B cell (primary cell): ENCODE data around the gene DPM2. TPM values are rescaled to one million over a fixed set of nuclear protein-coding genes. Genes with fewer than 3 reads are reported as not detected.

Experiments used
- ATAC-seq: fragments of 200-7000 bp; cut with Tn5 transposase; one replicate; pipeline ENCODE4 v1.10.0; 2021; ENCODE audit warnings: low read depth, mild to moderate bottlenecking, moderate number of reproducible peaks, moderate library complexity
- CTCF ChIA-PET: fragments of 350-600 bp; sonication (Branson Sonifier 250); formaldehyde crosslinking; loops from one replicate; lab custom pipeline; 2021; ENCODE audit warnings: antibody characterized with exemption, inconsistent platforms; lab: Charles Lee
- POLR2A ChIA-PET: fragments of 350-600 bp; sonication (Branson Sonifier 250); formaldehyde crosslinking; loops from one replicate; lab custom pipeline; 2021; ENCODE audit warnings: antibody characterized with exemption; lab: Charles Lee
- DNase-seq: peaks from one replicate; pipeline ENCODE4 v3.0.0; 2013
- H2AFZ ChIP-seq: 2 replicates; pipeline ENCODE4 v1.6.1; 2012; ENCODE audit warnings: mild to moderate bottlenecking, low read depth, low read length; ENCODE audit not compliant: insufficient read depth, poor library complexity, severe bottlenecking
- H3K27ac ChIP-seq, 2 donors: 1 replicate in 1 of 2; 2 replicates in 1 of 2; pipeline ENCODE4 v1.5.1; 2012 to 2013; ENCODE audit warnings: low read length in 2 of 2, mild to moderate bottlenecking in 2 of 2, moderate library complexity in 1 of 2
- H3K27me3 ChIP-seq, 4 experiments: fragments of 200-600 bp in 1 of 4; sonication (generic) in 1 of 4; replicated peaks in 1 of 4; 1 replicate in 2 of 4; 2 replicates in 2 of 4; pipeline versions ENCODE4 v1.6.1 to v1.7.0; 2013 to 2016; ENCODE audit warnings: low read length in 3 of 4, mild to moderate bottlenecking in 2 of 4, mixed read lengths in 1 of 4, moderate library complexity in 1 of 4; ENCODE audit not compliant: insufficient read depth in 4 of 4, control insufficient read depth in 3 of 4; ENCODE audit errors: control extremely low read depth in 1 of 4
- H3K36me3 ChIP-seq, 2 experiments: replicated peaks in 1 of 2; 1 replicate in 1 of 2; 2 replicates in 1 of 2; pipeline versions ENCODE4 v1.6.1 to v1.7.1; 2013; ENCODE audit warnings: low read length in 1 of 2; ENCODE audit not compliant: insufficient read depth in 2 of 2, control insufficient read depth in 1 of 2; ENCODE audit errors: control extremely low read depth in 1 of 2, extremely low read depth in 1 of 2
- H3K4me1 ChIP-seq, 2 donors: fragments of 200-600 bp in 1 of 2; sonication (generic) in 1 of 2; 1 replicate in 1 of 2; 2 replicates in 1 of 2; pipeline versions ENCODE4 v1.5.1 to v1.6.1; 2013 to 2017; ENCODE audit warnings: low read length in 2 of 2; ENCODE audit not compliant: control insufficient read depth in 2 of 2, insufficient read depth in 2 of 2
- H3K4me2 ChIP-seq: replicated peaks from 2 replicates; pipeline ENCODE3; 2012; ENCODE audit warnings: mild to moderate bottlenecking, low read depth, low read length; ENCODE audit not compliant: poor library complexity, severe bottlenecking
- H3K4me3 ChIP-seq, 5 experiments: fragments of 200-600 bp in 1 of 5; sonication (generic) in 1 of 5; 1 replicate in 3 of 5; 2 replicates in 2 of 5; pipeline versions ENCODE4 v1.5.1 to v1.7.0; 2011 to 2016; ENCODE audit warnings: low read length in 4 of 5, mild to moderate bottlenecking in 4 of 5, low read depth in 2 of 5, control low read depth in 1 of 5, moderate library complexity in 1 of 5; ENCODE audit not compliant: insufficient read depth in 1 of 5; ENCODE audit errors: control extremely low read depth in 1 of 5, extremely low read depth in 1 of 5
- H3K79me2 ChIP-seq: fragments of 200-600 bp; sonication (generic); one replicate; pipeline ENCODE4 v1.6.0; 2016; ENCODE audit warnings: low read length; ENCODE audit not compliant: control insufficient read depth, insufficient read depth
- H3K9ac ChIP-seq: fragments of 200-600 bp; sonication (generic); 2 replicates; pipeline ENCODE4 v1.6.1; 2017; ENCODE audit warnings: mild to moderate bottlenecking, low read length, moderate library complexity
- H3K9me3 ChIP-seq, 3 donors: one replicate each; pipeline versions ENCODE4 v1.6.1 to v1.7.1; 2013; ENCODE audit warnings: low read length in 2 of 3; ENCODE audit not compliant: control insufficient read depth in 2 of 3, insufficient read depth in 1 of 3; ENCODE audit errors: control extremely low read depth in 1 of 3
- H4K20me1 ChIP-seq: 2 replicates; pipeline ENCODE4 v1.6.0; 2012; ENCODE audit warnings: mild to moderate bottlenecking, low read length; ENCODE audit not compliant: insufficient read depth, control insufficient read depth, poor library complexity, severe bottlenecking
- H3K27ac Mint-ChIP-seq: one replicate; pipeline ENCODE4 v1.8.0; 2021; ENCODE audit warnings: mixed read lengths
- H3K27me3 Mint-ChIP-seq: one replicate; pipeline ENCODE4 v1.8.0; 2021; ENCODE audit warnings: mixed read lengths
- H3K4me1 Mint-ChIP-seq: one replicate; pipeline ENCODE4 v1.8.0; 2021; ENCODE audit warnings: mixed read lengths
- H3K4me3 Mint-ChIP-seq: one replicate; pipeline ENCODE4 v1.8.0; 2021; ENCODE audit warnings: mixed read lengths
- H3K9me3 Mint-ChIP-seq: one replicate; pipeline ENCODE4 v1.8.0; 2022; ENCODE audit warnings: mixed read lengths; ENCODE audit not compliant: insufficient read depth
- EZH2 ChIP-seq: IDR thresholded peaks from 2 replicates; pipeline ENCODE4 v1.6.1; 2012; ENCODE audit warnings: borderline replicate concordance, low read depth, mild to moderate bottlenecking, moderate library complexity, low read length; ENCODE audit not compliant: insufficient read depth, poor library complexity, severe bottlenecking
- WGBS: methylation state at CpG from one replicate; pipeline ENCODE4 v1.1.5; 2013; ENCODE audit warnings: missing lambda C conversion rate; ENCODE audit not compliant: insufficient coverage; 5-methylcytosine and 5-hydroxymethylcytosine counted together
- intact Hi-C: fragments of 100-400 bp; cut with micrococcal nuclease; formaldehyde crosslinking; loops from one replicate; pipeline ENCODE4 v1.10.0; 2022
- polyA plus RNA-seq: library from polyadenylated mRNA; depleted of rRNA; stranded (reverse); fragments of >200 nt; gene quantifications from 2 replicates; pipeline ENCODE4 v1.2.3, GENCODE V29; 2012
- total RNA-seq, 2 donors: library from RNA; stranded (reverse); fragments of 120-200 nt in 1 of 2; gene quantifications; 1 replicate in 1 of 2; 2 replicates in 1 of 2; pipeline versions ENCODE4 v1.2.3 to v1.2.4, GENCODE V29; 2013 to 2022
- TF ChIP-seq, protein P1 (sequence below): fragments of 200-600 bp; IDR thresholded peaks from one replicate; pipeline ENCODE4 v1.8.0; 2022; ENCODE audit warnings: antibody characterized with exemption, mild to moderate bottlenecking

The DPM2 gene
- total and polyA plus RNA-seq, 2 donors (not counting 1 experiment from before 2014, with no cell fraction given) = 34.1 to 42.9 TPM

DNA sequence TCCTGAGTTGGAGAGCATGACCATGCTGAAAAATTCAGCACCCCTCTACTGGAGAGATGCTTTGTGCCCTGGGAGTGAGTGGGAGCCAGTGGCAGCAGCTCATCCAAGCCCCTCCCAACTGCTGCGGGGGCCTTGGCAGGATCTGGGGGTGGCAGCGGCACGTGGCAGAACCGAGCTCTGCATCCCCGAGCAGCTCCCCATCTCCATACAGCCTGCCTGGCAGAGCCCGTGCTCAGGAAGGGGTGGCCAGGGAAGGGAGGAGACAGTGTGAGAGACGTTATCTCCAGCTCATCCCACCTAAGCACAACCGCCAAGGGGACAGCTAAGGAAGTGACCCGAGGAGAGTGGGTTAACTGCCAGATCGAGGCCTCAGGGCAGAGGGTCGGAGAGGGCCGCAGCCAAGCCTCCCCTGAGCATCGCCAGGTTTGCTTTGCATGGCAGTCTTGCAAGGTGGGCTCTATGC is 17.2 kb upstream of the DPM2 start:
- Histone ChIP-seq H3K4me1 (peaks cover 8 to 27% of the 10 kb centered on the region in 2 donors), H3K4me2 (peak overlapping the region; percentile 33), H3K4me3 (no peak overlapping the region), H3K9me3 (no peaks in the 10 kb centered on the region), H3K27me3 (no peaks in the 10 kb centered on the region), H3K36me3 (peaks cover 0 to 16% of the 10 kb centered on the region in 2 experiments), H3K9ac (no peak overlapping the region), H3K79me2 (peaks cover 95% of the 10 kb centered on the region), H3K27ac (peak overlapping the region in 1 of 2 donors; percentile 11), H4K20me1 (peaks cover 86% of the 10 kb centered on the region), H2AFZ (no peak overlapping the region)
- POLR2A ChIA-PET = interaction anchor here (0.7 to 2.0 kb wide), 9 partner anchors 10 to 80 kb away, joined by 3 to 14 read pairs (median 4); partner anchors contain the start of gene EEIG1
- H3K27me3 Mint-ChIP-seq = no peaks in the 10 kb centered on the region
- 95% methylated on average over 7 of the region's 13 CpGs for WGBS
- CTCF ChIA-PET = interaction anchor here (0.9 to 12.8 kb wide), 21 partner anchors 8 to 171 kb away, joined by 3 to 251 read pairs (median 8); partner anchors contain the start of gene EEIG1
- H3K4me1 Mint-ChIP-seq = peaks cover 50% of the 10 kb centered on the region
- no peak overlapping the region for H3K27ac Mint-ChIP-seq
- intact Hi-C loops = loop anchor here (1.0 to 5.0 kb wide), 5 partner anchors 16 to 162 kb away; no protein-coding TSS in a partner anchor
- H3K9me3 Mint-ChIP-seq = no peaks in the 10 kb centered on the region
- DNase-seq = no peak
- ATAC-seq = no peak
- TF ChIP-seq, protein P1, sequence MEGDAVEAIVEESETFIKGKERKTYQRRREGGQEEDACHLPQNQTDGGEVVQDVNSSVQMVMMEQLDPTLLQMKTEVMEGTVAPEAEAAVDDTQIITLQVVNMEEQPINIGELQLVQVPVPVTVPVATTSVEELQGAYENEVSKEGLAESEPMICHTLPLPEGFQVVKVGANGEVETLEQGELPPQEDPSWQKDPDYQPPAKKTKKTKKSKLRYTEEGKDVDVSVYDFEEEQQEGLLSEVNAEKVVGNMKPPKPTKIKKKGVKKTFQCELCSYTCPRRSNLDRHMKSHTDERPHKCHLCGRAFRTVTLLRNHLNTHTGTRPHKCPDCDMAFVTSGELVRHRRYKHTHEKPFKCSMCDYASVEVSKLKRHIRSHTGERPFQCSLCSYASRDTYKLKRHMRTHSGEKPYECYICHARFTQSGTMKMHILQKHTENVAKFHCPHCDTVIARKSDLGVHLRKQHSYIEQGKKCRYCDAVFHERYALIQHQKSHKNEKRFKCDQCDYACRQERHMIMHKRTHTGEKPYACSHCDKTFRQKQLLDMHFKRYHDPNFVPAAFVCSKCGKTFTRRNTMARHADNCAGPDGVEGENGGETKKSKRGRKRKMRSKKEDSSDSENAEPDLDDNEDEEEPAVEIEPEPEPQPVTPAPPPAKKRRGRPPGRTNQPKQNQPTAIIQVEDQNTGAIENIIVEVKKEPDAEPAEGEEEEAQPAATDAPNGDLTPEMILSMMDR = no peak
- TF ChIP-seq EZH2 = no peak
- no peak overlapping the region for H3K4me3 Mint-ChIP-seq
